Thymus (tissue), 11 donors: Measurements from ENCODE around the gene GID4. TPM values are rescaled to one million over a fixed set of nuclear protein-coding genes. Genes with fewer than 3 reads are reported as not detected.
A peak's percentile ranks its signal among the peaks of the same experiment; 100 is the strongest.

ENCODE experiments used
- DNase-seq, 9 donors: peaks; one replicate each; pipeline ENCODE4 v3.0.0-alpha.2; 2013; ENCODE audit warnings: low spot score in 9 of 9, low read depth in 6 of 9, missing footprints in 1 of 9
- H3K27ac ChIP-seq, 2 donors: one replicate each; pipeline ENCODE4 v1.5.1; 2013; ENCODE audit warnings: control low read depth in 1 of 2, low read depth in 1 of 2, low read length in 1 of 2, mild to moderate bottlenecking in 1 of 2, moderate library complexity in 1 of 2
- H3K27me3 ChIP-seq, 2 donors: one replicate each; pipeline ENCODE4 v1.5.1; 2013; ENCODE audit warnings: low read length in 1 of 2; ENCODE audit not compliant: control insufficient read depth in 2 of 2, insufficient read depth in 1 of 2
- H3K36me3 ChIP-seq, 2 donors: one replicate each; pipeline ENCODE4 v1.5.1; 2013; ENCODE audit warnings: low read length in 1 of 2, mild to moderate bottlenecking in 1 of 2, moderate library complexity in 1 of 2; ENCODE audit not compliant: control insufficient read depth in 2 of 2, insufficient read depth in 2 of 2
- H3K4me1 ChIP-seq, 2 donors: one replicate each; pipeline ENCODE4 v1.5.1; 2013; ENCODE audit warnings: low read length in 2 of 2; ENCODE audit not compliant: control insufficient read depth in 2 of 2, insufficient read depth in 2 of 2
- H3K4me3 ChIP-seq, 2 donors: one replicate each; pipeline ENCODE4 v1.5.1; 2013; ENCODE audit warnings: low read length in 2 of 2, control low read depth in 1 of 2, mild to moderate bottlenecking in 1 of 2
- H3K9me3 ChIP-seq, 2 donors: one replicate each; pipeline ENCODE4 v1.5.1; 2013; ENCODE audit warnings: low read length in 1 of 2, mild to moderate bottlenecking in 1 of 2; ENCODE audit not compliant: control insufficient read depth in 2 of 2, insufficient read depth in 1 of 2
- WGBS: extraction: QIAGEN DNeasy Blood & Tissue Kit; methylation state at CpG from one replicate; pipeline ENCODE4 v1.1.7; 2013; 5-methylcytosine and 5-hydroxymethylcytosine counted together
- polyA plus RNA-seq: library from polyadenylated mRNA; stranded (reverse); fragments of 200-250 nt; gene quantifications from one replicate; pipeline ENCODE4 v1.2.3, GENCODE V29; 2013
- total RNA-seq: library from RNA; stranded (reverse); fragments of 120-200 nt; gene quantifications from one replicate; pipeline ENCODE4 v1.2.4, GENCODE V29; 2013
- donor health status: healthy.

GID4 gene
- total and polyA plus RNA-seq, 2 donors: 4.9 to 6.0 TPM

DNA sequence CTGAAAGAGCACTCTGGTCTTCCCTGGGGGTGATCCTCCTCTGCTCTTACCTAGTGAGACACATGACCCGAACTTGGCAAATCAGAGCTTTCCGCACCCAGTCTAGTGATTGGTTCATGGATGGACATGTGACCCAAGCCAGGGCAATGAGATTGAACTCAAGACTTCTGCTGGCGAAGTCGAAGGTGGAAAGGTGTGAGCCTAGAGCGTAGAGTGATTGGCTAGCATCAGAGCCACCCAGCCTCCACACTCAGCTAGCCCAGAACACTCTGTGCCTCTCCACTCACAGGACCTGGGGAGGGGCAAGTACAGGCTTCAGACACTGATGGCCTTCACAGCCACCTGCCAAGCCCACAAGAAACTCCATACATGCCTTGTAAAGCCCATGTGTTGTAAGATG, 17.8 kb upstream of the GID4 start:
- no peak for DNase-seq
- Histone ChIP-seq H3K4me1 (peaks cover 0 to 2% of the 10 kb centered on the region in 2 donors), H3K36me3 (peaks cover 34 to 41% of the 10 kb centered on the region in 2 donors), H3K27ac (no peak overlapping the region), H3K9me3 (no peaks in the 10 kb centered on the region), H3K4me3 (no peak overlapping the region), H3K27me3 (no peaks in the 10 kb centered on the region)
- over 99% methylated on average over 5 of the region's 5 CpGs for WGBS

DNA sequence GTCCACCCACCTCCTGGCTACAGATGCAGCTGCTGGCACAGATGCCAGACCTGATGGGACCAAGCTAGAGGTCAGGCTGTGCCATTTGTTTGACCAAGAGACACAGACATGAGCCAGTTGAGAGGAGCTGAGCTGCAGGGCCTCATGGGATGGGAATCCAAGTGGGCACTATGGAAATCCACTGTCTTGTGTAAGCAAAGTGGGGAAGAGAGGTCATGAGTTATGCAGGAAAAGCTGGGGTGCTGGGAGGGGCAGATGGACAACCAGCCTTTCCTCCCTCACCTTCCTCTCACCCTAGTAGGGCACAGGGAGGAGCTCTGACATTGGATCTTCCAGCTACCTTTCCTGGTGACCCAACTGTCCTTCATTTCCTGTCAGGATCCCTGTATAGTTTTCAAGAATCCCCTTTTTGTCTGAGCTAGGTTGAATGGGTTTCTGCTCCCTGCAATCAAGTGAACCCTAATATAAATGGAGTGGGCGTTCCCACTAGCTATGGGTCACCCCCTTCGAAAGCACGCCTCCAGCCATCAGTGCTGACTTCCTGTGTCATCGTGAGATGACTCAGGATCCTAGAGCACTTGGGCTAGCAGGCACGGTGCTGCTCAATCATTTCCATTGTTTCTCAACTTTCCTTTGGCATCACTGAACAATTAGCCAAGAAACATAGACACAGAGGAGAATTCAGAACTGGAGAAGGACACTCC, 13.8 kb upstream of the GID4 start:
- no peak for DNase-seq
- H3K4me1 ChIP-seq: peaks cover 0 to 2% of the 10 kb centered on the region in 2 donors
- 92% methylated on average over 5 of the region's 5 CpGs for WGBS
- H3K4me3 ChIP-seq: no peak overlapping the region
- no peaks in the 10 kb centered on the region for H3K9me3 ChIP-seq
- no peak overlapping the region for H3K27ac ChIP-seq
- H3K36me3 ChIP-seq: peaks cover 34 to 45% of the 10 kb centered on the region in 2 donors
- H3K27me3 ChIP-seq: no peaks in the 10 kb centered on the region

DNA sequence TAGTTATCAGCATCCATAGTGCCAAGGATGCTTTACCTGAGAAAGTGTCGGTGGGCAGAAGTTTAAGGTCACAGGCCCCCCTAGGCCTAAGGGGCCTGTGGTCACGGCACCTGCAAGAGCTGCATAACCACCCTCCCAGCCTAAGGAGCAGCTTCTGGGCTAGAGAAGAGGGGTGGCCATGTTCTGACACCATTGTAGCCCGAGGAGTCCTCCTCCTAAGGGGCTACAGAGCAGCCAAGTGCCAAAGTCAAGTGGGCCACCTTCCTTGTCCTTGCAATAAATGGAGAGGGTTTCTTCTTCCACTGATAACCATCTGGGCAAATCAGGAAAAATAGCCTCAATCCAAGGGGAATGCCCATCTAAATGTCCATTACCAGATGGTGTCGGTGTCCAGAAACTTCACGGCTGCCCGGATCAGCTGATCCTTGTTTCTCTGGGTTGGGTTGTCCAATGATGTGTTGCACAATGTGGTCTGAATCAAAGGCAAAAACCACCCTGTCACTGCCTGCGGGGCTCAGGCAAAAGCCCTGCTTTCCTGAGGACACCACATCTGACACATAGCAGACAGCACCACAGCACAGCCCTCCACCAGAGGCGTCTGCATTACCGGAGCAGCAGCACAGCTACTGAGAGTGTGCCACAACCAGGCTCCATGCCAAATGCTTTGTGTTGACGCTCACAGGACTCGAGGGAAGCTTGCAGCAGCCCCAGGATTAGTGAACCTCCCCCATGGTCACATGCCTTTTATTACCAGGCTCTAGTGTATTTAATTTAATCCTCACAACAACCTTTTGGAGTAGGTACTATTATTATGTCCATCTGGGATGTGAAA, 13.0 kb upstream of the GID4 start:
- 74% methylated on average over 11 of the region's 11 CpGs for whole genome bisulfite sequencing
- H3K36me3 ChIP-seq: peaks cover 32 to 39% of the 10 kb centered on the region in 2 donors

DNA sequence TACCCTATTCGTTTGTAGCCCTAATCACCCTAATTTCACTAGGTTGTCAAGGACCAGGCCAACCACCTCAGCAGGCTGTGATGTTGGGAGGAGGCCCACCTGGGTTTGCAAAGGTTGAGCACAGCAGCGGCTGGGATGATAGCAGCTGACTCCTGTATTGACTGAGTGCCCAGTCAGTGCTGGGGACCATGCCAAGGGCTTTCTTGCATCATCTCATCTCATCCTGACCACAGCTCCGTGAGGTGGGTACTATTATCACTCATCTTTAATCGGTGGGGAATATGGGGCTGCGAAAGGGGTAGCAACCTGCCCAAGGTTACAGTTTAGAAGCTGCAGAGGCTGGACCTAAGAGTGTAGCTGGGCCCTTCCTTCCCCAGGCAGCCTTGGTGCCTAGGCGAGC, 11.9 kb upstream of the GID4 start:
- peaks cover 25 to 28% of the 10 kb centered on the region in 2 donors for H3K36me3 ChIP-seq
- no peaks in the 10 kb centered on the region for H3K9me3 ChIP-seq
- DNase-seq: no peak
- peaks cover 0 to 2% of the 10 kb centered on the region in 2 donors for H3K4me1 ChIP-seq
- H3K27ac ChIP-seq: no peak overlapping the region
- H3K4me3 ChIP-seq: no peak overlapping the region
- H3K27me3 ChIP-seq: no peaks in the 10 kb centered on the region
- 90% methylated on average over 6 of the region's 6 CpGs for WGBS

More for the DNA sequence above, 13.0 kb upstream of the GID4 start:
- no peaks in the 10 kb centered on the region for H3K9me3 ChIP-seq
- peak in 1 of 9 donors; percentile 20 for DNase-seq
- H3K4me1 ChIP-seq: peaks cover 0 to 2% of the 10 kb centered on the region in 2 donors
- no peak overlapping the region for H3K27ac ChIP-seq
- H3K4me3 ChIP-seq: no peak overlapping the region
- H3K27me3 ChIP-seq: no peaks in the 10 kb centered on the region

GRCh38 chr17:18028114-18028951, 10.9 kb upstream of the GID4 start:
- H3K27me3 ChIP-seq: no peaks in the 10 kb centered on the region
- H3K9me3 ChIP-seq: no peaks in the 10 kb centered on the region
- H3K4me3 ChIP-seq: no peak overlapping the region
- no peak for DNase-seq
- peaks cover 25 to 27% of the 10 kb centered on the region in 2 donors for H3K36me3 ChIP-seq
- H3K4me1 ChIP-seq: peaks cover 0 to 7% of the 10 kb centered on the region in 2 donors
- no peak overlapping the region for H3K27ac ChIP-seq
- WGBS: 95% methylated on average over 11 of the region's 11 CpGs

DNA sequence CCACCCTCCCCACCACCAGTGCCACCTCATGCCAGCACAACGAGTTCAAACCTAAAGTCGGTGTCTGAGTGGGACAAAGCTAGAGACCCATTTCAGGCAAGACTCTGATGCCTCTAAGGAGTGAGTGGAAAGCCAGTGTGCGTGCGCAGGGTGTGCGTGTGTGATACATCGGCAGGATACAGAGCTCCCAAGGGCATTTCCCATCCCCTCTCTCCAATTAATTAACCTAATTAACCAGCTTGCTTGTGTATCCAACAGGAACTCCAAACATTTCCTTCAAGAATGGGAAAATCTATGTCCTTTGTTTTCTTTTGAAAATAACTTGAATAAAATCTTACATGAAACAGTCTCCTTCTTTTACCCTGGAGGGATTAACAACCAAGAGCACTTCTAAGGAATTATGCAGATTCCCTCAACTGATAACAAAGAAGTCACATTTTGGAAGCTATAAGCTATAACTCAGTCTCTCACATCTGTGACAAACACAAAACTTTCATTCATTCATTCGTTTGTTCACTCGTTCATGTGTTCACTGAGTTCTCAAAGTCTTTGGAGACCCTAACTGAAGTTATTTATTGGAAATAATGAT, 10.2 kb upstream of the GID4 start:
- peaks cover 0 to 7% of the 10 kb centered on the region in 2 donors for H3K4me1 ChIP-seq
- H3K36me3 ChIP-seq: peaks cover 24 to 26% of the 10 kb centered on the region in 2 donors
- no peak overlapping the region for H3K4me3 ChIP-seq
- 97% methylated on average over 8 of the region's 8 CpGs for WGBS
- DNase-seq: no peak
- no peaks in the 10 kb centered on the region for H3K27me3 ChIP-seq
- H3K9me3 ChIP-seq: no peaks in the 10 kb centered on the region
- no peak overlapping the region for H3K27ac ChIP-seq

- no peak for DNase-seq
- Histone ChIP-seq H3K4me3 (no peak overlapping the region), H3K4me1 (peaks cover 0 to 5% of the 10 kb centered on the region in 2 donors), H3K36me3 (peaks cover 6 to 11% of the 10 kb centered on the region in 2 donors), H3K27ac (no peak overlapping the region), H3K9me3 (no peaks in the 10 kb centered on the region), H3K27me3 (no peaks in the 10 kb centered on the region)
- 88% methylated on average over 2 of the region's 2 CpGs for WGBS
Observed at GRCh38 chr17:18031955-18032354, 7.3 kb upstream of the GID4 start.

GRCh38 chr17:18033442-18034099, 5.6 kb upstream of the GID4 start:
- Histone ChIP-seq H3K4me3 (no peak overlapping the region), H3K36me3 (no peaks in the 10 kb centered on the region), H3K27ac (no peak overlapping the region), H3K27me3 (no peaks in the 10 kb centered on the region), H3K9me3 (no peaks in the 10 kb centered on the region), H3K4me1 (peaks cover 10 to 22% of the 10 kb centered on the region in 2 donors)
- peak; percentile 43 to 90 (median 76) for DNase-seq
- WGBS: 41% methylated on average over 5 of the region's 5 CpGs
